Stimulated activated CD8-positive, alpha-beta memory T cell treated with anti-CD3 and anti-CD28 coated beads, Interleukin-15, amount 100 ng/mL, for 24 hours (primary cell): ENCODE results near the gene AKR1C8.

Source experiments
- DNase-seq: peaks from one replicate; pipeline ENCODE4 v3.0.0-alpha.2; 2020; ENCODE audit warnings: low read depth

The AKR1C8 gene

DNA sequence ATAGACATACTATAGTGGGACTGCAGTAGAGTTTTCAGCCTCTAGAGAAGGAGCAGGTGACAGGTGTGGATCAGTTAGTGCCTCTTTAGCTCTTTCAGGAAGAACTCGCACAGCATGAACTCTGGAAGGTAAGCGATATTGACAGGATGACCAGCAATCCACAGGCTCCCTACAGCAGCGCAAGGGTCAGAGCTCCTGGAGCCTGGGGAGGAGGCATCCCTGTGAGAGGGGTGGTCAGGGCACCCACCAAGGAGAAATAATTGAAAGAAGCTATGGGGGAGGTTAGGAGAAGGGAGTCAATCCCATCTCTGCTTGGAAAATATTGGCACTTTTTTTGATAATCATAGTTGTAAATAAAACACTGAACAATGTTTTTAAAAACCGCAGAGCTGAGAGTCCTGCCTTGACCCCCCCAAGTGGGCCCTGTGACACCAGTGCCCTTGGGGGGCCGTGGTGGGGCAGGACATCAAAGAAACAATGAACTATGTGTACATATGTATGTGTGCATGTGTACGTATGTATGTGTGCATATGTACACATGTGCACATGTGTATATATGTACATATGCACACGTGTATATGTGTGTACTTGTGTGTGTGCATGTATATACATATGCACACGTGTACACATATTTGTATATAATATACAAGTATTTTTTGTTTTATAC is 77.0 kb downstream of the AKR1C8 start:
- DNase-seq: no peak

DNA sequence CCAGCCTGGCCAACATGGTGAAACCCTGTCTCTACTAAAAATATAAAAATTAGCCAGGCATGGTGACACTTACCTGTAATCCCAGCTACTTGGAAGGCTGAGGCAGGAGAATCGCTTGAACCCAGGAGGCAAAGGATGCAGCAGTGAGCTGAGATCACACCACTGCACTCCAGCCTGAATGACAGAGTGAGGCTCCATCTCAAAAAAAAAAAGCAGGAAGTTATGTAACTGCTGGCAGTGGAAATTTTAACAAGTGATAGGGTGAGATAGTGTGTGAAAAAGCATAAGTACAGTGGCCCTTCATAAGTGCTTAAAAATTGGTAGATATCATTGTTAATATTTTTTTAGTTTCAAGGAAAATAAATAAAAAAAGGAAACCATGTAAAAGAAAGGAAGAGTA is 78.4 kb downstream of the AKR1C8 start:
- DNase-seq: no peak

DNA sequence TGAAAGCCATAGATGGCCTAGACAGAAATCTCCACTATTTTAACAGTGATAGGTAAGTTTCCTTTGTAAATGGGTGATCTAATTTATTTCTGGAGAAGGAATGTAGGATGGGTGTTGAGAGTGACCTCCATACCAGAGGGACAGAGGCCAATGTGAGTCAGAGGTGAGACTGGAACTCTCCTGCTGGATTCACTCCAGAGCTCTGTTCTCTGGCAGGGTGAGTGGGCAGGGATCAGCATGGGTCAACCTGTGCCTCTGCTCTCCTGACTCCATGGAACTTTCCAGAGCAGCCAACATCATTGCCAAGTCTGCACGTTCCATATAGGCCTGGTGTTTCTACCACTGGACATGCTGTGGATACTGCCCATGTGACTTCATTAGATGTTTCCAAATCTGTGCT is 79.3 kb downstream of the AKR1C8 start:
- no peak for DNase-seq
